Fibroblast of pulmonary artery (primary cell): Measurements from ENCODE around the gene XKRX.
A peak's percentile ranks its signal among the peaks of the same experiment; 100 is the strongest.

ENCODE experiments used
- DNase-seq: peaks from one replicate; pipeline ENCODE4 v3.0.0-alpha.2; 2010; ENCODE audit warnings: low read depth
- H3K4me3 ChIP-seq: replicated peaks from 2 replicates; pipeline ENCODE4 v1.5.1; 2011; ENCODE audit warnings: low read depth, mild to moderate bottlenecking, control low read depth, low read length, moderate library complexity
- CTCF ChIP-seq: IDR thresholded peaks from 2 replicates; pipeline ENCODE4 v1.5.1; 2011; ENCODE audit warnings: mild to moderate bottlenecking, control low read depth, low read length, inconsistent platforms; ENCODE audit errors: missing control alignments

Gene XKRX

GRCh38 chrX:100905620-100906019, 23.1 kb downstream of the XKRX start:
- no peak overlapping the region for H3K4me3 ChIP-seq
- no peak for DNase-seq
- no peak for TF ChIP-seq CTCF

GRCh38 chrX:100904433-100904832, 24.3 kb downstream of the XKRX start:
- no peak for DNase-seq
- TF ChIP-seq CTCF: no peak
- H3K4me3 ChIP-seq: no peak overlapping the region

GRCh38 chrX:100895365-100896075, 33.2 kb downstream of the XKRX start:
- H3K4me3 ChIP-seq: no peak overlapping the region
- peak; percentile 57 for DNase-seq
- TF ChIP-seq CTCF: peak; percentile 65

GRCh38 chrX:100883654-100884053, 45.1 kb downstream of the XKRX start:
- no peak for TF ChIP-seq CTCF
- DNase-seq: no peak

GRCh38 chrX:100880368-100880767, 48.3 kb downstream of the XKRX start:
- H3K4me3 ChIP-seq: no peak overlapping the region
- DNase-seq: no peak
- TF ChIP-seq CTCF: no peak

More at GRCh38 chrX:100883654-100884053, 45.1 kb downstream of the XKRX start:
- no peak overlapping the region for H3K4me3 ChIP-seq

GRCh38 chrX:100874325-100874724, 54.4 kb downstream of the XKRX start, which contains the start of gene NOX1:
Gene NOX1 (minus strand): TSS chrX:100874359. CDS start chrX:100874139, 220 bp downstream.
- DNase-seq: no peak
- no peak within 1 kb of the TSS for H3K4me3 ChIP-seq
- no peak for TF ChIP-seq CTCF
